Tongue (tissue), 2 donors: ENCODE results near the gene DMD. TPM values are rescaled to one million over a fixed set of nuclear protein-coding genes. Genes with fewer than 3 reads are reported as not detected.
"Not testable (repeated sequence)": the region's sequence is repeated elsewhere in the genome, so short reads cannot be mapped to it uniquely, and the experiment has no call there.

Experiments used
- DNase-seq: peaks from one replicate; pipeline ENCODE4 v3.0.0-alpha.2; 2015
- total RNA-seq: library from RNA; depleted of rRNA; stranded (reverse); fragments of >200 nt; gene quantifications from one replicate; pipeline ENCODE4 v1.2.3, GENCODE V29; 2014

The DMD gene
- total RNA-seq, 1 donor from 2014 or later = 304 TPM

- DNase-seq = no peak
These were observed 943.1 kb downstream of the DMD start for GRCh38 chrX:32268207-32268606.

- no peak for DNase-seq
These were observed 943.6 kb downstream of the DMD start for GRCh38 chrX:32267796-32268195.

- DNase-seq = not testable (repeated sequence)
These were observed 964.7 kb downstream of the DMD start for GRCh38 chrX:32246675-32247074.

- DNase-seq = no peak
These were observed 1015.7 kb downstream of the DMD start for GRCh38 chrX:32195611-32196010.

- DNase-seq = no peak
These were observed 1020.0 kb downstream of the DMD start for GRCh38 chrX:32191316-32191715.

- DNase-seq = no peak
These were observed 1026.2 kb downstream of the DMD start for GRCh38 chrX:32185160-32185559.

GRCh38 chrX:32183066-32183465 is 1028.3 kb downstream of the DMD start:
- no peak for DNase-seq

GRCh38 chrX:32176510-32176909 is 1034.8 kb downstream of the DMD start:
- DNase-seq = no peak

GRCh38 chrX:32170481-32170880 is 1040.9 kb downstream of the DMD start:
- no peak for DNase-seq

- peak; percentile 1 for DNase-seq
These were observed 1056.2 kb downstream of the DMD start for GRCh38 chrX:32155044-32155638.

GRCh38 chrX:32153585-32153984 is 1057.8 kb downstream of the DMD start:
- no peak for DNase-seq

GRCh38 chrX:32150141-32150540 is 1061.2 kb downstream of the DMD start:
- DNase-seq = no peak

GRCh38 chrX:32141841-32142240 is 1069.5 kb downstream of the DMD start:
- DNase-seq = no peak

GRCh38 chrX:32139476-32139875 is 1071.9 kb downstream of the DMD start:
- DNase-seq = no peak

GRCh38 chrX:32137525-32137924 is 1073.8 kb downstream of the DMD start:
- peak; percentile 54 for DNase-seq

- DNase-seq = no peak
These were observed 1084.4 kb downstream of the DMD start for GRCh38 chrX:32126997-32127396.

GRCh38 chrX:32118832-32119231 is 1092.5 kb downstream of the DMD start:
- DNase-seq = no peak

- no peak for DNase-seq
These were observed 1095.3 kb downstream of the DMD start for GRCh38 chrX:32116047-32116446.

GRCh38 chrX:32087663-32088062 is 1123.7 kb downstream of the DMD start:
- DNase-seq = no peak

GRCh38 chrX:32084757-32085156 is 1126.6 kb downstream of the DMD start:
- DNase-seq = no peak

- no peak for DNase-seq
These were observed 1163.1 kb downstream of the DMD start for GRCh38 chrX:32048285-32048684.

GRCh38 chrX:32045149-32045548 is 1166.2 kb downstream of the DMD start:
- no peak for DNase-seq

GRCh38 chrX:32041181-32041580 is 1170.2 kb downstream of the DMD start:
- DNase-seq = no peak

GRCh38 chrX:32026772-32027171 is 1184.6 kb downstream of the DMD start:
- DNase-seq = no peak

GRCh38 chrX:32024072-32024471 is 1187.3 kb downstream of the DMD start:
- no peak for DNase-seq
